ENCODE results near the gene MZB1.
A peak's percentile ranks its signal among the peaks of the same experiment; 100 is the strongest.

The MZB1 gene, protein sequence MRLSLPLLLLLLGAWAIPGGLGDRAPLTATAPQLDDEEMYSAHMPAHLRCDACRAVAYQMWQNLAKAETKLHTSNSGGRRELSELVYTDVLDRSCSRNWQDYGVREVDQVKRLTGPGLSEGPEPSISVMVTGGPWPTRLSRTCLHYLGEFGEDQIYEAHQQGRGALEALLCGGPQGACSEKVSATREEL

DNA sequence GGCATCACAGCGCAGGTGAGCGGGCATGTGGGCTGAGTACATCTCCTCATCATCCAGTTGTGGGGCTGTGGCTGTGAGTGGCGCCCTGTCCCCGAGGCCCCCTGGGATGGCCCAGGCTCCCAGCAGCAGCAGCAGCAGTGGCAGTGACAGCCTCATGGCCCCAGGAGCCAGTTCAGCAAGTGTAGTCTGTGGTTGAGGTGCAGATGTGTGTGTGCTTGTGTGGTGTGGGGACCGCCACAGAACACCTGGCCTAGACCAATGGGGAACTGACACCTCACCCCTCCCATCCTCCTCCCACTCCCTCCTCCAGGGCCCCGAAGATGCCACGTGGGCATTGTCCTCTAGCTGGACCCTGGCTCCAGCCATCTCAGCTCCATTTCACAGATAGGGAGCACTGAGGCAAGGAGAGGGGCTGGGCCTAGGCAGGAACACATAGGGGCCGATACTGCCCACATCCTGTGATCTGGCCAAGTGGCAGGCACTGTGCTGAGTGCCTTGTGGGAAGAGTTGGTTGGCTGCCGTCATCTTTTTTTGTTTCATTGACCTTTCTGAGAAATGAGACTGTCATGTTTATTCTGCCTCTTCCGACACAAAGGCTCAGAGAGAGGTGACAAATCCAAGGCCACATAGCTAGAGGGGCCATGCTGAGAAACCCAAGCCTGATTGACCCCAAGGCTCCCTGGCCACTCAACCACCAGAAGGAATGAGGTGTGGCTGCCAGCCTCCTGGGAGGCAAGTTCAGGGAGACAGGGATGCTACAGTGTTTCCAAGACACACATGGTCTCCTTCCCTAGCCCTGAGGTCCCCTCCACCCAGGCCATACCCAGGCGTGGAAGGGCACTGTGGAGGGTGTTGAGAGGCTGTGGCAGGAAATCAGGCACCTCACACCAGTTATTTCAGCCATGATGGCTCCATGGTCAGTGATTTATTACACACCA is at the start of gene MZB1:
Gene MZB1, minus strand, starts transcription at position 213 of the 938 bp plus-strand sequence. Its CDS starts 57 bp downstream, at position 156.
- no peak for DNase-seq (ENCODE audit: low read depth in 2 of 2)

DNA sequence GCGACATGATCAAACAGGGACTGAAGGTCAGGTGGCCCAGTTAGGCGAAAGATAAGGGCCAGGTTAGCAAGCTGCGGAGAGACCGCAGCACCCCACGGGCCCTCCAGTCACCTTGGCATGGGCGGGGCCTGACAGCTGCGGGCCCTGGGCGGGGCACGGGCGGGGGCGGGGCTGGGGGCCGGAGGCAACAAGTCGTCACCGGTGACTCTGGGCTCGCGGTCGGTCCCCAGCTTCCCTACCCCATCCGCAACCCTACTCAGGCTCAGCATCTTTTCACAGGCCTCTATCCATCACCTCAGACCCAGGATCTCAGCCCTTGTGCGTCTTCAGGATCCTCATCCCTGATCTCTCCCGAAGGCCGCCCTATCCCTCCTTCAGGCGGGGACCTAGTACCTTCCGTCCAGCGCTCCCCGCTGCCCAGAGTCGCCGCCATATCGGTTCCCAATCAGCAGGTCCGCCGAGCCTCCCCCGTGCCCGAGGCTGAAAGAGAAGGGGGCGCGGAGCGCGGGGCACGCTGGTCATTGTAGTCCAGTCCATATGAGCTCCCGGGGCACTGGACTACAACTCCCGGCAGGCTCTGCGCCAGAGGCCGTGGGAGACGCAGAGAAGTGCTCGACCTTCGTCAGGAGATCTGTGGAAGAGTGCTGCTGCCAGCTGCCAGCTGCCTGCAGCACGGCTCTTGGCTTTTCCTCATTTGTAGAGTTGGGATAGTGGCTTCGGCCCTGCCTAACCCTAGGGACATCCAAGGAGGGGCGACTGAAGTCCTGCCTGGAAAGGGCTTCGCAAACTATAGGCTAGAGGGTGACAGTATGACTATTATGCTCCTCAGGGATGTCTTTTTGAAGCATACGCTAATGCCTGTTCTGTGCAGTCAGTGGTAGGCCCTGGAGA is 49.5 kb upstream of the MZB1 start, which contains the start of gene DNAJC18:
Gene DNAJC18, minus strand, starts transcription at position 513 of the 891 bp plus-strand sequence. Its CDS starts 80 bp downstream, at position 433.
- DNase-seq (ENCODE audit: low read depth in 2 of 2), result peak; percentile 75 to 77

DNA sequence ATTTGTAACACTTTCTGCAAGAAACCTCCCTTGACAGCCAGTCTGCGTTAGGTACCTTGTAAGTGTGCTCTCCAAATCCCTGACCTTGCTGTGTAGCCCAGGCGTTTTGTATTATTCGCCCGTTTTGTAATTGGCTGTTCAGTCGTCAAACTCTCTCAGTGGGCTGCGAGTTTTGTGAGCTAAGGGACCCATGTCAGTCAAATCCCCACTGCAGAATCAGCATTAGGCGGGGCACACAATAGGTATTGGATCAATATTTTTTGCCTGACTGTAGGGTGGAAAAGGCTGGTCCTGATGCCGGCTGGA is 48.9 kb upstream of the MZB1 start:
- DNase-seq (ENCODE audit: low read depth in 2 of 2), result no peak

DNA sequence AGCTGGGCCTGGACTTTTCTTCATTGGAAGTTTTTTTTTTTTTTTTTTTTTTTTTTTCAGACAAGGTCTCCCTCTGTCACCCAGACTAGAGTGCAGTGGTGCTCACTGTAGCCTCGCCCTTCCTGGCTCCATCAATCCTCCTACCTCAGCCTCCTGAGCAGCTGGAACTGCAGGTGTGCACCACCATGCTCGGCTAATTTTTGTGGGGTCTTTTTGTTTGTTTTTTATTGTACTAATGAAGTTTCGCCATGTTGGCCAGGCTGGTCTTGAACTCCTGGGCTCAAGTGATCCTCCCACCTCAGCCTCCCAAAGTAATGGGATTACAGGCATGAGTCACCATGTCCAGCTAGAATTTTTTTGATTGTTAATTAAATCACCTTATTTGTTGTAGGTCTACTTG is 46.0 kb upstream of the MZB1 start:
- DNase-seq (ENCODE audit: low read depth in 2 of 2), result no peak

DNA sequence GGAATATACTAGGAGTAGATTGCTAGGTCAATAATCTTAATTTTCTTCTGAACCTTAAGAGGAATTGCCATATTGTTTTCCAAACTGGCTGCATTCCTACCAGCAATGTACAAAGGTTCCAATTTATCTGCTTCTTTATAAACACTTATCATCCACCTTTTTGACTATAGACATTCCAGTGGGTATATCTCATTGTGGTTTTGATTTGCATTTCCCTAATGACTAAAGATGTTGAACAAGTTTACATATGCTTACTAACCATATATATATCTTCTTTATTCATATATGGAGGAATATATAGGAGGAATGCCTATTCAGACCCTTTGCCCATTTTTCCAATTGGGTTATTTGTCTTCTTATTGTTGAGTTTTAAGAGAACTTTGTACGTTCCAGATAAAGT is 42.0 kb upstream of the MZB1 start:
- no peak for DNase-seq (ENCODE audit: low read depth in 2 of 2)

DNA sequence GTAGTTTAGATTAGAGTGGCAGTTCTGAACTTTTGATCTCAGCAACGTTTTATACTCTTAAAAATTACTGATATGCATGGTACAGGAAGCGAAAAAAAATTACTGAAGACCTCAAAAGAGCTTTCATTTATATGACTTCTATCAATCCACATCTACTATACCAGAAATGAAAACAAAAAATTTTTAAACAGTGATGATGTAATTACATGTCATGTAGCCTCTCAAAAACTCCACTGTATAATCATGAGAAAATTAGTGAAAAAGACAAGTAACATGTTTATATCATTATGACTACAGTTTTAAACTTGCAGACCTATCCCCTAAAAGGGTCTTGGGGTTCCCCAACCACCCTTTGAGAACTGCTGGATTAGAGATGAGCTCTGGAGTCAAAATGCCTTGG is 40.3 kb upstream of the MZB1 start:
- DNase-seq (ENCODE audit: low read depth in 2 of 2), result no peak

DNA sequence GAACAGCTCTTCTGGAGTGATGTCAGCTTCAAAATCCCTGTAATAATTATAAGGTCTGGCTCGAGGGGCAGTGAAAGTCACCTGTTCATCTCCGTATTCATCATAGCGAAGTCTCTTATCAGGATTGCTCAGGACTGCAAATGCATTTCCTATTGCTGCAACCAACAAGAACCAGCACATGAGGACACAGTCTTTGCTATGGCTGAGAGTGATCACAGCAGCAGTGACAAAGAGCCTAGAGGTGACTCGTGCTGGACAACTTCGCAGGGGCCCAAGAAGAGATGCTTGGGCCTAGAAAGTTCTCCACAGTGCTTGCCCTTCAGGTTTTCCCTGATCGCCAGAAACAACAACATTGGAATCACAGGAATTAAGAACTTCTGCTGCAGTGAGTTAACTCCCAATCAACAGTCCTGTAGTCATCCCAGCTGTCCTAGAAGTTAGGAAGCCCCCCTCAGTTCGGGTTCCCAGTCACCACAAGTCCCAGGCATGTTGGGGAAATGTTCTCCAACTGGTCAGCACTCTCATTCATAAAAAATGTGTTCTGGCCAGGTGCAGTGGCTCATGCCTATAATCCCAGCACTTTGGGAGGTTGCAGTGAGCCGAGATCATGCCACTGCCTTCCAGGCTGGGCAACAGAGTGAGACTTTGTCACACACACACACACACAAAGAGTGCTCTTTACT is 36.6 kb upstream of the MZB1 start:
- peak; percentile 15 to 19 for DNase-seq (ENCODE audit: low read depth in 2 of 2)

DNA sequence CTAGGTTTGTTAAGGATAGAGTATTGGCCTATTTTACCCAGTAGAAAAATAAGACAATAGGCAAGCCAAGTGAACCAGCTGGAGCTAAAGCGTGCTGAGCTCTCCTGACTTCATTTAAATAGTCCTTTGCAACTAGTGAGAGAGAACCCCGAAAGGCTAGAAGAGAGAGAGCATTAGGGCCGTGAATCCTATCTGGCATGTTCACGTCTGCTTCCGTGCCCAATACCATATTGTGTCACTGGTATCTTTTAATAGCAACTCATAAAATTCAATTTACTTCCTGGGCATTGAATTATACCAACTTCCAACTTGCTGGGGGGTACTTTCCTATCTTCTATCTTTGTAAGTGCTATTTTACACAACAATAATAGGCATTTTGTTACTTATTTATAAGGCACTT is 35.8 kb upstream of the MZB1 start:
- DNase-seq (ENCODE audit: low read depth in 2 of 2), result no peak

DNA sequence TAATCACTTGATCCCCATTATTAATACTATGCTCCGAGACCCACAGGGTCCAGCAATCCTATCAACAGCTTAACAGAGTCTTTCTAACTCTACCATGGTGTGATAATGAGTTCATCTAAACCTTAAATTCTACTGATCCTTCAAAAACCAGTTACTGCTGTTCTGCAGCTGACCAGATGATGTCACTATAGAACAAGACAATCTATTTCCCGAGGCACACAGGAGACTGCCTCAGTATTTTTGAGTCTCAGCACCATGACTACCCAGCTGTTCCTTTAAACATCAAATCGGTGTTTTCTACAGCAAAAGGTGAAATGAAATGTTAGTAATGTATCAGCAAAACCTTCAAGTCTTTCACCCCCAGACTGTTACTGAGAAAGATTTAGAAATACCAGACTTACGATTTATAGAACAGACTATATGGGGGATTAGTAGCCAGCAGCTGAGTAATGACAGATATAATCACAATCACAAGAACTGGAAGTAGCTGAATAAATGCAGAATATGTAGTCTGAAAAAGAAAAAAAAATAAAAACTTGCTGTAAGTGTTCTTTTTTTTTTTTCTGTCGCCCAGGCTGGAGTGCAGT is 32.7 kb upstream of the MZB1 start:
- DNase-seq (ENCODE audit: low read depth in 2 of 2), result peak; percentile 35 to 49

DNA sequence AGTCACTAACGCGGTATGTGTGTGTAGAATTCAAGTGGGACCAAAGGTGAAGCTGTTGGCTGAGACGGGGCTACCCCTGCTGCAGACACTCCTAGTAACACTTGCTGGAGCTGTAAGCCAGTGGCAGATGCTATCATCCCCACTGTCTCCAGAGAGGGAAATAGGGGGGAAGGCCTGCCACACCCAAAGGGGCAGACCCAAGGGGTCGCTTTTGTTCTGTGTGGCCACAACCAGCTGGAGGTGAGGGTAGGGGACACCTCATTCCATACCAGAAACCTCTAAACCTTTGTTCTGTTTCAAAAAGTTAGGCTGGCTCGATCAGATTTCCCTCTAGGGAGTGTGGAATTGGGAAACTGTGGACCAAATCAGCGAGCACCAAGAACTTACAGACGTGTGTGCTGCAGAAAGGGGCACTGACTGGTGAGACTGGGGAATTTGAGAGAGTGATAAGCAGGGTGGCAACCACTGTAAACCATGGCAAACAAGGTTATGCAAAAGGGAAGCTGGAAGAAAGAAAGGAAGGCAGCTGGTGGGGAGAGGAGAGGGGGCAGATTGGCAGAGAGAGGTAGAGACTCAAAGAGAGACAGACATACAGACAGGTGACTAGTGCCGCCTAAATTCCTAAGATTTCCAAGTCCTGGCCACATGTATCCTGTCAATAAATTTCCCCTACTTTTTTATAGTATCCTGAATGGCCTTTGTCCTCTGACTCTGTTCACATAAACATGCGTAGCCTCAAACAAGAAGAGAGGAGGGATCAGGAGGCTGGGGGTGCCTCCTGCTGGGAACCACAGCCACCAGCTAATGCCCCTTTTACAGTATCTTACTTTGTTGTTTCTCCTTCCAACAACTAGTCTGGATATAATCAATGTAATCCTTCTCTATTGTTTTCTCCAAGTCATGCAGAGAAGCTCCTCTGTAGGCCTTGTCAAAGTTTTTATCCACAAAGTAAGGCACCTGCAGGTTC is 29.8 kb upstream of the MZB1 start:
- DNase-seq (ENCODE audit: low read depth in 2 of 2), result no peak

DNA sequence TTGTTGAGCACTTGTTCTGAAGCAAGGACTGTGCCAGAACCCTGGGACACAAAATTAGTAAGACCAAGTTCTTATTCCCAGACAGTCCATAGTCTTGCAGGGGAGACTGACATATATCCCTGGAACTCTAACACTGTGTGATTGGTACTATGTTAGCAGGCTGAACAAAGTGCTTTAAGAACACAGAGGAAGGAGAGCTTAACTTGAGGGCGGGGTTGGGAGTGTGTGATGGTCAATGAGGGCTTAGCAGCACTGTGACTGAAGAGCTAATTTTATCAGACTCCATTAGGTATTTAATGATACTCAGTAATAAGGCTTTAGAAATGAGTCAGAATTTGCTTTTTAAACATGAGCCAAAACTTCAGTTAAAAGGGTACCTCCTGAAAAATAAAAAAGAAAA is 29.1 kb upstream of the MZB1 start:
- DNase-seq (ENCODE audit: low read depth in 2 of 2), result no peak

DNA sequence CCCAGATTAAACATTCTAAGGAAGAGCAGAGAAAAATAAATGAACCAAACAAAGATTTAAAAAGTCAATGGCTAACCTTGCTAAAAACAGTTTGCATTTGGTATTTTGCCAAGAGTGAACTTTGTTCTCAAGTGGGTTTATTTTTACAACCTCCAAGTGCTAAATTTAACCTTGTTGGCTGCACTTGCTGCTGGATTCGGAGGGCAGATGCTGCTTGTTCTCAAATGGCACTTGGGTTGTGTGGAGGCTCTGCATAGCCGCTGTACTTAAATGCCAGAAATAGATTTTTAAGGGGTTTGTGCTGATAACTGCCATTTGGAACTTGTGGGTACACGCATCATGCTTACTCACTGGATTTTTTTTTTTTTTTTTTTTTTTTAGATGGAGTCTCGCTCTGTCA is 27.5 kb upstream of the MZB1 start:
- no peak for DNase-seq (ENCODE audit: low read depth in 2 of 2)

DNA sequence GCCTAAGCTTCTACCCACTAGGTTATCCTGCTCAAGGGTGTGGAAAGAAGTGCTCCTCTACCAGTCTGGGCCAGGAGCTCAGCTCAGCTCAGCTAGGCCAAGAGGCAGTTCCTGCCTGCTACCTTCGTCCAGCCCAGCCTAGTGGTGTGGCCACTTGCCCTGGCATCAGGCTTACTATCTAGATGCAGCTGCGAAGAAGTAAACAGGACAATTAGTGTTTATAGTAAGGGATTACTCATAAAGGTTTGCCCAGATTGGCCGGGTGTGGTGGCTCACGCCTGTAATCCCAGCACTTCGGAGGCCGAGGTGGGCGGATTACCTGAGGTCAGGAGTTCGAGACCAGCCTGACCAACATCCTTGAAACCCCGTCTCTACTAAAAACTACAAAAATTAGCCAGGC is 26.9 kb upstream of the MZB1 start:
- DNase-seq (ENCODE audit: low read depth in 2 of 2), result no peak

DNA sequence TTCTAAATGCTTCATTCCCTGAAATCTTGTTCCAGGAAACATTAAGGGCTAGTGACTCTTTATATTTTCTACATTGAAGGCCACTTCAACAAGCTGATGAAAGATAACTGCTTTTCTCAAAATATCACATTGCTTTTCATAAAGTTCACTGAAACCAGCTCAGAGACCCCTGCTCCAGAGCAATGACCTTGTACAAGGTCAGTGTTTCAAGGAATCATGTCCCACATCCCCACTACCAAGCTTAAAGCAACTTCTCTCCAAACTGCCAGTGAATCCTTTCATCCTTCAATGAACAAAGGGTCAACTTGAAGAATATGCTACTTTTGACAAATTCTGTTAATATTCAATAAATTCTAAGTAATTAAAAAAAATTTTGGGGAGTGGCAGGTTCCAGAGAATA is 26.2 kb upstream of the MZB1 start:
- DNase-seq (ENCODE audit: low read depth in 2 of 2), result no peak

DNA sequence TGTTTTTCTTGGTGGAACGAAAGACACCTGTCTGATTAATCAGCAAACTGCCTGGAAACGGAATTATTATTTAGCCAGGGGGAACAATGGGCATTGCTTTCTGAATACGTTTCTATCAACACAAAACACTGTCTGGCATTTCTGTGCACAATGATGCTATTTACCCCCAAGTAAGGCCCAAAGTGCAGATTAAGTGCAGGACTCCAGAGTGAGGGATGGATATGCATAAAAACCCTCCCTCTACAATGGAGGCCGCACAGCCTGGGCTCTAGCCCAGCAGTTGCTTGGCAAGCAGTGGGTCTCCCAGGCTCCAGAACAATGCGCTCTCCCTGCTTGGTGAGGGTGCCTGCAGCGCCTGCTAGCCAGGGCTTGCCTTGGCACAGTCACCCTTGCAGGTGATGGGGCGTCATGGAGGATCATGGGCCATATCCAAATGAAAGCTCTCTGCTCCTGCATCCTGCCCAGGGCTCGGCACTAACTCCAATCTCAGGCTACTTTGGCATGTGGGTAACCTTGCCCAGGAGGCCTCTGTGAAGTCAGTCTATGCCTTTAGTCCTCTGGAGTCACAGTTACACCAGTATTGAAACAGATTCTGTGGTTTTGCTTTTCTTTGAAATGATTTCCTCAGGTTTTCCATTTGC is 25.6 kb upstream of the MZB1 start:
- no peak for DNase-seq (ENCODE audit: low read depth in 2 of 2)

DNA sequence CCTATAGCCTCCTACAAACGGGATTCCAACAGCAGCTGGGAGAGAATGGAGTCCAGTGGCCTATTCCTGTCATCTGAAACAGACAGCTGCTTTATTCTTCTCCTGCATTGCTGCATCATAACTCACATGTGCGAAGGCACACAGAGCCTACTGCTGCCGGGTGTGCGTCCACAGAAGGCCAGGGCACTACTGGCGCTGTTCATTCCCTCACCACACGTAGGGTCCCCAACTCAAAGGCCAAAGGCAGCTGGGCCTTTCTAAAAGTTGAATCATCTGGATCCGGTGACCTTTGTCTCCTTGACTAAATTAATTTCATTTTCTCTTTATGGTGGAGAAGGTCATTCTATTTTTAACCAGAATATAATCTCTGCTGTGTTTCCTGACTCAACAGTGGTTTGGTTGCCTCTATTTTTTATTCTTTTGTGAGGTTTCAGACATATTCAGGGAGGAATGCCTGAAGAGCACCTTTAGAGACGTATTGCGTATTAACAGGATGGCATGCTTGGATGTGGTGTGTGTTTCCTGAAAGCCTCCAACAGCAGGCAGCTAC is 24.9 kb upstream of the MZB1 start:
- DNase-seq (ENCODE audit: low read depth in 2 of 2), result no peak

DNA sequence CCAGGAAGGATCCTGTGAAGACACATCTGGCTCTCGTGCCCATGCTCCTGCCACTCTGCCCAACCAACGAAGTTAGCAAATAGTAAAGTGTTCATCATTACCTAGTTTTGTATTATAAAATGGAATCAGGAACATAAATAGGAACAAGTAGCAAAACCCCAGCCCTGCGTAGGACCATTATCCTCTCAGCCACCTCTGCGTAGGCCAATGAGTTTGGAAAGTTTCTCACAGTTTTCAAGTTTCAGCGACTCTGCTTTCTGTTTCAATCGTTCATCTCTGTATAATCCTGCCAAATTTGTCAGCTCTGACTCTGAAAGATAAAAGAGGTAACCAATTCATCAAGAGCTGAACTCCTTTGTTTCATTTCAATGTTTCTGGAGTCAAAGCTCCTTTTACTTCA is 24.2 kb upstream of the MZB1 start:
- no peak for DNase-seq (ENCODE audit: low read depth in 2 of 2)

DNA sequence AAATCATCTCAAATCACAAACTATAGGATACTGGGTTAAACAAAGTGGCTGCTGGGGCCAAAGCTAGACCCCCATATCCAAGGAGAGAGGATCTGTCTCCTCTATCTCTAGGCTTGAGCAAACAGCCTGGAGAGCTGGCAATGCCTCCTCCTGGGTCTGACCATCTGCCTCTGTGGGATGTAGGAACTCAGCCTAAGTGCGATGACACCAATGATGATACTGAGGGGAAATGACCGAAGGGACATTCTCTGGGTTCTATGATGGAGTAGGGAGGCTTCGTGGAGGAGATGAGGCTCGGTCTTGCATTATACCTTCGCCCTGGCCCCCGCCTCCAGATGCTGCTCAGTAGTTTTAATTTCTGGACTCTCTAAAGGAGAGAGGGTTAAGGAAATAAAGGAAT is 23.4 kb upstream of the MZB1 start:
- DNase-seq (ENCODE audit: low read depth in 2 of 2), result no peak
